ENCODE data around the gene DAP.
"Not testable (repeated sequence)": the region's sequence is repeated elsewhere in the genome, so short reads cannot be mapped to it uniquely, and the experiment has no call there.

The DAP gene

DNA sequence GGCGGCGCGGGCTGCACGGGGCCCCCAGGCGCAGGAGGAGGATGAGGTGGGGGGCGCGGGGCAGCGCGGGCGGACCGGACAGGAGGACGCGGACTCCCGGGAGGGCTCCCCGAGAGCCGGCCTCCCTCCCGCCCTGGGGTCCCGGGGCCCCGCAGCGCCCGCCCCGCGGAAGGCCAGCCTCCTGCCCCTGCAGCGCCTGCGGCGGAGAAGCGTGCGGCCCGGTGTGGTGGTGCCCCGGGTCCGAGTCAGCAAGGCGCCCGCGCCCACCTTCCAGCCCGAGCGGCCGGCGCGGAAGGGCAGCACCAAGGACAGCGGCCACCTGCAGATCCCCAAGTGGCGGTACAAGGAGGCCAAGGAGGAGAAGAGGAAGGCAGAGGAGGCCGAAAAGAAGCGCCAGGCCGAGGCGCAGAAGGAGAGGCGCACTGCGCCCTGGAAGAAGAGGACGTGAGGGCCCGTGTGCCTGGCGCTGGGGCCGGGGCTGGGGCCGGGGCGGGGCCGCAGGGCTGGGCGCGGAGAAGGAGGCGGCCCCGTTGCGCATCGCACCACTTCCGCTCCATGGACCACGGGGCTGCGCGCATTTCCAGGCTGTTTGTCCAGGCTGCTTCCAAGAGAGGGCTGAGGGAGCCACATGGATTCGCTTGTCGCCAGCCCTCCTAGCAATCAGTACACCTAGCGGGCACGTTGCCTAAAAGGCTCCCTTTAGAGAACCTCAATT, 111.2 kb downstream of the DAP start:
- no peak for DNase-seq

DNA sequence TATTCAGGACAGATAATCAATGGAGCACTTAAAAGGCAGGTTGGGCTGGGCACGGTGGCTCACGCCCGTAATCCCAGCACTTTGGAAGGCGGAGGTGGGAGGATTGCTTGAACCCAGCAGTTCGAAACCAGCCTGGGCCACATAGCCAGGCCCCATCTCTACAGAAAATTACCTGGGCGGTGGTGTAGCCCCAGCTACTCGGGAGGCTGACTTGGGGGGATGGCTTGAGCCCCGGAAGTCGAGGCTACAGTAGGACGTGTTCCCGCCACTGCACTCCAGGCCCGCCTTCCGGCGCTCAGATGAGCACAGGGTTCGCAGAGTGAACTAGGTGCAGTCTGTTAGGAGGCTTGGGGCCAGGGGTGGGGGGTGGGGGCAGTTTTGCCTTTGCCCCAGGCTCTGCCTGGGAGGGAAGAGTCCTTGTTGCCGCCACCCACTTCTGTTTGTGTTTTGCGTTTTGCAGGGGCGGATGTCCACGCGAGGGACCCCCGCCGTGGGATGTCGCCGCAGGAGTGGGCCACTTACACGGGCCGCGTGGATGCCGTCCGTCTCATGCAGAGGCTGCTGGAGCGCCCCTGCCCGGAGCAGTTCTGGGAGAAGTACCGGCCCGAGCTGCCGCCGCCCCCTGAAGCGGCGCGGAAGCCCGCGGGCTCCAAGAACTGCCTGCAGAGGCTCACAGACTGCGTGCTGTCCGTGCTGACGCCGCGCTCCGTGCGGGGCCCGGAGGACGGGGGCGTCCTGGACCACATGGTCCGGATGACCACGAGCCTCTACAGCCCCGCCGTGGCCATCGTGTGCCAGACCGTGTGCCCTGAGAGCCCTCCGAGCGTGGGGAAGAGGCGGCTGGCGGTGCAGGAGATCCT, 112.0 kb downstream of the DAP start:
- no peak for DNase-seq

DNA sequence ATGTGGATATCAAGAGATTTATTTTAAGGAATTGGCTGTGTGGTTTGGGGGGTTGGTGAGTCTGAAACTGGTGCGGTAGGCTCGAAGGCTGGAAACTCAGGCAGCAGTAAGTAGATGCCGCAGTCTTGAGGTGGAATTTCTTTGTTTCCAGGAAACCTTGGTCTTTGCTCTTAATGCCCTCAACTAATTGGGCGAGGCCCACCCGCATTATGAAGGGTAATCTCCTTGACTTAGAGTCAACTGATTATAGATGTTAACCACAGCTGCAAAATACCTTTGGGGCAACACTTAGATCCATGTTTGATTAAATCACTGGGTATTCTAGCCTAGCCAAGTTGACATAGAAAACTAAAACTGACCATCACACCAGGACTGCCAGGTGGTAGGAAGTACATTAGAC, 113.4 kb downstream of the DAP start:
- no peak for DNase-seq

DNA sequence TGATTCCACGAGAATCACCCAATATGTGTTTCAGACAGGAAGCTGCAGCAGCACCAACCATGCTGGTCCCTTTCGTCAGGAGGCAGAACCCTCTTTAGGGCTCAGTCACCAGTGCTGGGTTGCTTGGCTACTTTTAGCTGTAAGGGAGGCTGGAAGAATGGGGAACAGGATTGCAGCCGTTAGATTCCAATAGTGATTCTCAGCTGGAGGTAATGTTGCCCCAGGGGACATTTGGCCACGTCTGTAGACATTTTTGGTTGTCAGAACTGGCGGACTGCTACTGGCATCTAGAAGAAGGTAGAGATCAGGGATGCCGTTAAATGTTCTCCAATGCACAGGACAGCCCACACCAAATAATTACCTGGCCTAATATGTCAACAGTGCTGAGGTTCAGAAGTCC, 115.4 kb downstream of the DAP start:
- no peak for DNase-seq

DNA sequence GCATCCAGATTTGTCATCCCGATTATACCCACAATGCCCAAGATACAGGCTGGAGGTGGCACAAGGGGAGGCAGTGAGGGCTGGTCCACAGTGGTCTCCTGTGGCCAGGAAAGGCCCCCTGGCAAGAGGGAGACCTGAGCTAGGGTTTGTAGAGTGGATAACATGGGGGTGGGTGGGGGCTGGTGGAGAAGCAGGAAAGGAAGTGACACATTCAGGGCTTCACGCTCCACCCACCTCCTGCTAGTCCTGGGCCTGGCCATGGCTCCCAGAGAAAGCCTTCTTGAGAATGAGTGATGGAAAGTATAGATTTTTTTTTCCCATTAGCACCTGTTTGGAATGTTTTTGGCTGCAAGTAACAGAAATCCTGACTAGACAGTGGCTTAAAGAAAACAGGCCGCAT, 115.9 kb downstream of the DAP start:
- DNase-seq = no peak

DNA sequence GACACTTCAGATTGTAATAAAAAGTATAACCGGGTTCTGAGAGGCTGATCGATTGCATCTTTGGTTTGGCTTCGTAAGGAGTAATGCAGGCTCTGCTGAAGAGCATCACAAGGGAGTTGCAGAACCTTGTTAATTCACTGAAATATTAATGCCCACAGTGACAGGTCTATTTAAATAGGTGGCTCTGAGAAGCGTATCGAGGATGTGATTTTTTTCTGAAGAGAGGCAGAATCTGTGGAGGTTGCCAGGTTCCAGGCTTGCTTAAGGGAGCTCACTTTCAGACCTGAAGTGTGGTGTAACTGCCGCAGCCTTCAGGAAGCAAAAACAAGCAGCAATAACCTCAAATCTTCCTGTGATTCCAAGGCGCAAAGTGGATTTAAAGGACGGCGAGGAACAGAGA, 116.8 kb downstream of the DAP start:
- no peak for DNase-seq

DNA sequence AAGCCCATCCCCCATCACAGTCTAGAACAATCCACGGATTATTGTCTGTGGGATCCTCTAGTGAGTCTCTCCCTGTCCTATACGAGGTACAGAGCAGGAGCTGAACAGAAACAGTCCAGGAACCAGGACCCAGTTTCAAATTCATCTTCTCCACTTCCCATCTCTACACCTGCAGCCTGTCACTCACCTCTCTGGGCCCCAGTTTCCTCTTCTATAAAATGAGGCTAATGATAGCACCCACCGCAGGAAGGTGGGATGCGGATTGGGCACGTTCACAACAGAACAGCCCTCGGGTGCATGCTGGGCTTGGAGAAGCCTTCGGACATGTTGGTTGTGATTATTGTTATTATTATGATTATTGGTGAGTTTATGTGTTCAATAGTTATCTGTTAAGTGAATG, 118.7 kb downstream of the DAP start:
- DNase-seq = no peak

DNA sequence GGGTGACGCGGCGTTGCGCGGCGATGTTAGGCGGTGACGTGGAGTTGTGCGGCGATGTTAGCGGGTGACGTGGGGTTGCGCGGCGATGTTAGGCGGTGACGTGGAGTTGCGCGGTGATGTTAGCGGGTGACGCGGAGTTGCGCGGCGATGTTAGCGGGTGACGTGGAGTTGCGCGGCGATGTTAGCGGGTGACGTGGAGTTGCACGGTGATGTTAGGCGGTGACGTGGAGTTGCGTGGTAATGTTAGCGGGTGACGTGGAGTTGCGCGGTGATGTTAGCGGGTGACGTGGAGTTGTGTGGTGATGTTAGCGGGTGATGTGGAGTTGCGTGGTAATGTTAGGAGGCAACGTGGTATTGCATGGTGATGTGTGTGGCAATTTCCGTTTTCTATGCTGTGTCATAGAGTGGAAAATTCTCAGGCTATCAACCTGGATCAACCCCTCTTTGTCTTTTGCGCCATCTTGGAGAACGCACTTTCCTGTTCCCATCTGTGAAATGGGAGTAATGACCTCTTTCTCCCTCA, 121.1 kb downstream of the DAP start:
- DNase-seq = no peak

DNA sequence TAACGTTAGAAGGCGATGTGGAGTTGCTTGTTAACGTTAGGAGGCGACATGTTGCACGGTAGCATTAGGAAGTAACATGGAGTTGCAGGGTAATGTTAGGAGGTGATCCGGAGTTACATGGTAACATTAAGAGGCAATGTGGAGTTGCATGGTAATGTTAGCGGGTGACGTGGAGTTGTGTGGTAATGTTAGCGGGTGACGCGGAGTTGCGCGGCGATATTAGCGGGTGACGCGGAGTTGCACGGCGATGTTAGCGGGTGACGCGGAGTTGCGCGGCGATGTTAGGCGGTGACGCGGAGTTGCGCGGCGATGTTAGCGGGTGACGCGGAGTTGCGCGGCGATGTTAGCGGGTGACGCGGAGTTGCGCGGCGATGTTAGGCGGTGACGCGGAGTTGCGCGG, 122.3 kb downstream of the DAP start:
- not testable (repeated sequence) for DNase-seq

DNA sequence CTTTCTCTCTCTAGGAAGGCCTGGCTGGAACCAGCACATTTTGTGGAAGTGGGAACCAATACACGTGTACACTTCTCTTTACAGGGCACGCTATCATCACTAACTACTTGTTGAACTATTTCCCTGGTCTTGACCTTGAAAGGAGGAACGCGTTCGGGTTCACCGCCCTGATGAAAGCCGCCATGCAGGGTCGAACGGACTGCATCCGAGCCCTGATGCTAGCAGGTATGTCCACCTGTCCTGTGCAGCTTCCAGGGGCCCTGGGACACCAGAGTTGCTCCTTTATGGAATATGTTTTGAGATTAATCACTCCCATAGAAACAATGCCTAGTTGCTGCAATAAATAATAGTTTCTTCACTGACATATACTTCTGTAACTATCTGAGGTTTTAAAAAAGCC, 123.1 kb downstream of the DAP start:
- DNase-seq = no peak

DNA sequence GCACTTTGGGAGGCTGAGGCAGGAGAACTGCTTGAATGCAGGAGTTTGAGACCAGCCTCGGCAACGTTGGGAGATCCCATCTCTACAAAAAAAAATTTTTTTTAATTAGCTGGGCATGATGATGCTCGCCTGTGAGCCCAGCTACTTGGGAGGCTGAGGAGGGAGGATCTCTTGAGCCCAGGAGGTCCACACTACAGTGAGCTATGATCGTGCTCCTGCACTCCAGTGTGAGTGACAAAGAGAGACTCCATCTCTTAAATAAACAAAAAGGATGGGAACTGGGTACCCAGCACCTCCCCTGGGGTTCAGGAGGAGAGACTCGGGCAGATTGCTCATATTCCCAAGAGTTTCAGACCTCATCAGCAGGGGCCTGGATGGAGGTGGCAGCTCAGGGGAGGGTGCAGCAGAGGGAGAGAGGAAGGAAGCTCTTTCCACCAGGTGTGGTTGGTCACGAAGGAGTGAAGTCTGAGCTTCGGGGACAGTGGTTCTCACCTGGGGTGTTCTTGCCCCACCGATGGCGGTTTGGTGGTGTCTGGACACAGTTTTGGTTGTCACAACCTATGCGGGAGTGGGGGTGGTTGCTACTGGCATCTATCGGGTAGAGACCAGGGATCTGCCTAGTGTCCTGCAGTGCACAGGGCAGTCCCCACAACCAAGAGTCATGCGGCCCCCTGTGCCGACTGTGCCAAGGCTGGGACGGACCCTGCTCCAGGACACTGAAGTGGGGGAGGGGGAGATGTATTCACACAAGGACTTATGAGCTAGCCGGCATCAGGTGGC, 124.5 kb downstream of the DAP start:
- no peak for DNase-seq

DNA sequence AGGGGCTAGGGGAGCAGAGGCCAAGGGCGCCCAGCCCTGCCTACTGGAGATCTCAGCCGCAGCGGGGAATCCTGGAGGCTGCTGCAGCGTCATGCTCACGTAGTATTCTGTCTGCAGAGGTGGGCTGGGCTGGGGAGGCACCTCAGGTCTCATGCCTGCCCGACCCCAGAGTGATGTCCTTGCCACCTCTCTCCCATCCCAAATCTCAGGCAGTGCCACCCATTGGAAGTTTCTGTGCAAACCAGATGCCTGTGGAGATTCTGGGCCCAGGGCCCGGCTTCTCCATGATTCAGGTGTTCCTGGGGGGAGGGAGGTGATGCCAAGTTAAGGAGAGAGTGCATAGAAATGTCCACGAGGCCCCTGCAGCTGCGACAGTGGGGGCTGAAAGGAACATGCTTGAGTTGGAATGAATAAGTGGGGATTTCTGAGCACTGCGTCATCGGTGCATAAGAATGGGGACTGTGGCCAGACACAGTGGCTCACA, 125.1 kb downstream of the DAP start:
- DNase-seq = no peak

DNA sequence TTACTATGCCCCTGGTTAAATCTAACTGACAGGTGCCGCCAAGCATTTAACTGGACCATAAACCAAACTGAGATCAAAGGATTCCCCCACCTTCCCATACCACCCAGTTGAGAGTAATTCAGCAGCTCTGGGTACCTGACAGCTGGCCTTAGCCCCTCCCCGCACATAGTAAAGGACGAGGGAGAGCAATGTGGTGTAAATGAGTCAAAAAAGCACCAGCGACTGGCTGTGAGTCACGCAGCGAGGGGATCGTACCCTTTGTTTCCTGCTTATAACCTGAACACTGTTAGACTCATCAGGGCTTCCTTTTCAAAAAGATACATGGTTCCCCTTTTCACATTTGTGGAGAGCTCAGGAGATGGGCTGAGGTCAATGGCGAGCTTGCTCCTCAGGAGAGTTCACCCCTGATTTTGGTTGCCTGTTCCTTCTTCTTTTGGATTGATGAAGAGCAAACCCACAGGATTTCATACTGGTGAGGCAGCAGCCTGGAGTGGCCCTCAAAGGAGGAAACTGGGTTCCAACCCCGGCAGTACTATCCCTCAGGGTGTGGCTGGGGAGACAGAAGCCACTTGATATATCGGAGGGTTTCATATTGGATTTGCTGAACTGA, 125.7 kb downstream of the DAP start:
- no peak for DNase-seq

DNA sequence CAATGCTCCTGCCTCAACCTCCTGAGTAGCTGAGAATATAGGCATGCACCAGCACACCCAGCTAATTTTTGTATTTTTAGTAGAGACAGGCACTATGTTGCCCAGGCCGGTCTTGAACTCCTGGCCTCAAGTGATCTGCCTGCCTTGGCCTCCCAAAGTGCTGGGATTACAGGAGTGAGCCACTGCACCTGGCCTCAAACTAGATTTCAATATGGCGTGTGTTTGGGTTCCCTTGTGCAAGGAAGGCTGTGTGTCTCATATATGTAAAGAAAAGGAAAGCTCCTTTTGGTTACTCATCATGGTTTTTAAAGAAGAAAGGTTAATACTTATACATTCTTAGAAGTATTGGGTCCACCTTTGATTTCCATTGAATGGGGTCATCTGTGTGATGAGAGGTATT, 126.5 kb downstream of the DAP start:
- DNase-seq = no peak

DNA sequence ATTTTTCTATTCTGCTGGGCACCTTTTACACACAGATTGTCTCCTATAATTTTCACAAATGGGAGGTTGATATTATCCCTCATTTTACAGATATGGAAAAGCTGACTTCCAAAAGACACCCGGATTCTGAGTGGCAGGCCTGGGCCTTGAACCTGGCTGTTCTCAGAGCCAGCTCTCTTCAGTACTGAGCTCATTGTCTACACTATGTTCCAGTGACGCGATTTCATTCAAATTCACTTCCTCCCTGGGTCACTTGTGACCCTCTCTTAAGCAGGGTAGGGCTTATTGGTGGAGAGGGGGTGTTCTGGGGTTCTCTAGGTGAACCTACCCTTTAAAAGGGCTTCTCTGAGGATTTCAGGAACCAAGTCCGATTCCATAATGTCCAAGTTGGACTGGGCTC, 127.0 kb downstream of the DAP start:
- no peak for DNase-seq

DNA sequence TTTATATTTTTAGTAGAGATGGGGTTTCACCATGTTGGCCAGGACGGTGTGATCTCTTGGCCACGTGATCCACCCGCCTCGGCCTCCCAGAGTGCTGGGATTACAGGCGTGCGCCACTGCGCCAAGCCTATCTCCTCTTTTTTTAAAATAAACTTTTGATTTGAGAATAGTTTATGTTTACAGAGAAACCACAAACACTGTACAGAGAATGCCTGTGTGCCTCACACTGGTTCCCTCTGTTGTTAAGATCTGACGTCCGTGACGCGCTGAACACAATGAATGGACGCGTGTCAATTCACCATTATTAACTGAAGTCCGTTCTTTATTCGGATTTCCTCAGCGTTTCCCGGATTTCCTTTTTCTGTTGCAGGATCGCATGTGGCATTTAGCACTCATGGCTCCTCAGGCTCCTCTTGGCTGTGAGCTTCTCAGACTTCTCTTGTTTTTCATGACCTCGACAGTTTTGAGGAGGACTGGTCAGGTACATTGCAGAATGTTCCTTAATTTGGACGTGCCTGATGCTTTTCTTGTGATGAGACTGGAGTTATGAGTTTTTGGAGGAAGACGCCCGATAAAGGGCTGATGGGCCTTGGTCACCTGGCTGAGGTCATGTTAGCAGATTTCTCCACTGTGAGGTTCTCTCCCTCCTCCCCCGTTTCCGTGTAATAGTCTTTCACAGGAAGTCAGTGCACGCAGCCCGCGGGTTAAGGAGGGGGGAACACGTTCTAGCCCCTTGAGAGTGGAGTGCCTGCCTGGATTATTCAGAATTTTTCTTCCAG, 127.6 kb downstream of the DAP start:
- no peak for DNase-seq

DNA sequence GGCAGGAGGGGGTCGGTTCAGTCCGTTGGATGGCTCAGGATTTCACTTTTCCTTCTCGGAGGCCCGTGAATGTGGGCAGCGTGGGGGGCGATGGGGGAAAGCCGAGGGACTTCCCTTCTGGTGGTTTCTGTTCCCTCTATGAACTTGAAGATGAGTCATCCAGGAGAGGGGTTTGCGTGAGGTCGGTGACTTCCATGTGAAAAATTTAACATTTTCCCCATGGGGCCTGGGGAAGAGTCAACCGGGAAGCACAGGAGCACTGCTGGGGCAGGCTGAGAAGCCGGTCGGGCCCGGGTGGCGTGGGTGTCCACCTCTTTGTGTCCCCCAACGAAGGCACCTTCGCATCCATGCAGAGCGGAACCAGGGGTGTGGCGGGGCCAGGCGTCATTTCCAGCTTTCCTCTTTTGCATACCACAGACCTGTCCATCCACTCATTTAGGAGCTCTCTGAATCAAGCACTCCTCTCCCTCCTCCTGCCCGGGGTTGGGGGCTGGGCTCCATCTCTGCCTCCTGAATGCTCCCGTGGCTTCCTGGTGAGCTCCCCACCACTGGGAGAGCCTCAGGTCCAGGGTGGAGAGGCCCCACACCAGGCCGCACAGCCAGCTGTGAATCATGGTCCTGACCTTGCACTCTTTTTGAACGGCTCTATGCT, 128.8 kb downstream of the DAP start:
- DNase-seq = no peak

DNA sequence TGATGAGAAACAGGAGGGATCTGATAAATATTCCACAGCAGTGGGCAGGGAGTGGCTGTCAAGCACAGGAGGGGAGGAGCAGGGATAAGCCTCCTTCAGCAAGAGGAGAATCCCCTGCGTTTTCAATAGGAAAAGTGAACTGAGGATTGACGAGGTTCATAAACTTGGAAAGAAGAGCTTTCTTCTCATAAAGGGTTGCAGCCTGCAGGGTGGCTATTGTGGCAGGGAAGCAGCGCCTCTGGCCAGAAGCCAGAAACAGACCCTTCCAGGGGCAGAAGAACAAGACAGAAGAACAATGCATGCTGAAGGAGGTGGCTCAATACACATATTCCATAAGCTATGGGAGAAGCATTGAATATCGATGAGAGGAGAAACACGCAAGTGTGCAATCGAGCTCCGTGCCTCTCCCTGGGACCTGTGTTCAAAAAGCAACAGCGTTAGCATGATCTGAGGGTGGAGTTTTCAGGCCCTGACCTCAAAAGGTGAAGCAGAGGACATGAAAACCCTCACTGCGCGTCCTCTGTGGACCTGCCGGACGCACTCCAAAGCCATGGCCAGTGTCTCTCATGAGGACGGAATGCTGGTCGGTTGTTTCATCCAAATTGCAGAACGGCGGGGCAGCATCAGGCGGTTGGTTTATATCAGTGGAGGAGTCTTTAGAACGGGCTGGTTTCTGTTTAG, 129.6 kb downstream of the DAP start:
- no peak for DNase-seq

DNA sequence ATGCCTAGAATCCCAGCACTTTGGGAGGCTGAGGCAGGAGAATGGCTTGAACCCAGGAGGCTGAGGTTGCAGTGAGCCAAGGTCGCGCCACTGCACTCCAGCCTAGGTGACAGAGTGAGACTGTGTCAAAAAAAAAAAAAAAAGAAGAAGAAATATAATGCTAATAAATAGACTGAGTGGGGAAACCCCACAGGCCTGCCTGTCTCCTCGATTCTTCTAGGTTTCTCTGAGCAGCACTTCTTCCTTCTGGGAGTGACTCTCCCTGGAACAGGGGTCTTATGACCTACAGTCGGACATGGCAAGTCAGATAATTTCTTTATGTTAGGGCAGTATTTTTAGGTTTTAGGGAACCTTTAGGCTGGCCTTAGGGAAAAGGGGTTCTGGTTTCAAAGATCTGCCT, 130.3 kb downstream of the DAP start:
- DNase-seq = not testable (repeated sequence)

DNA sequence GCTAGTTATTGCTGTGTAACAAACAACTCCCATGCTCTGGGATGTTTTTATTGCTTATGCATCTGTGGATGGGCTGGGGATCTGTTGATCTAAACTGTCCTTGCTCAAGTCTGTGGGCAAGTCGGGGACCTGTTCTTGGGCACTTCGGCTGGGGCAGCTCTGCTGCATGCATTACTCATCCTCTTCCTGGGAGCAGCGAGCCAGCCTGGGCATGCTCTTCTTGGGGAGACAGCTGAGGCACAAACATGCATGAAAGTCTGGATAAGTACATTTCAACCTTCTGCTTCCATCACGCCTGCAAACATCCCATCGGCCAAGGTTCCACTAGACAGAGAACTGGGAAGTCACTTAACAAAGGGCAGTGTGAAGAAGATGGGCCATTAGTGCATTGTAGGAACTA, 130.9 kb downstream of the DAP start:
- no peak for DNase-seq

DNA sequence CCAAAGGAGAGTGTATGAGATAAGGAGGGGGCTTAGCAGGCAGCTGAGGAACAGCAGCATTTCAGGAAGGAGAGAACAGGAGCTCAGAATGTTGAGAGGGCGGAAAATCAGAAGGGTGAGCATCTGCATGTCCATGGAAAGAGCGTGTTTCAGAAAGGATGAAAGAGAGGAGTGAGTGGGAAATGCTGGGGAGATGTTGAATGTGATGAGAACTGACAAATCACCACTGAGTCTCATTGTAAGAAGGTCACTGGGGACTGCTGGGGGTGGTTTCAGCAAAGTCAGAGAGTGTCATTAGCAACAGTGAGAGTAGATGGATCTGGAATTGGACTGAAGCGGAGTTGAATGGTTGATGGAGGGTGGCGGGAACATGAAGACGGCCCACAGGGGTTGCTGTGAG, 131.4 kb downstream of the DAP start:
- DNase-seq = no peak
